Stomach (tissue), 4 donors: ENCODE measurements around the gene STX2.

Experiments used
- EP300 ChIP-seq: sonication (generic); formaldehyde crosslinking; IDR thresholded peaks from one replicate; pipeline ENCODE4 v1.6.1; 2017; ENCODE audit warnings: antibody characterized with exemption
- POLR2A ChIP-seq, 4 donors: fragments of 450-650 bp; IDR thresholded peaks; one replicate each; pipeline ENCODE4 v1.6.1; 2016; ENCODE audit warnings: antibody characterized with exemption in 4 of 4, control low read depth in 2 of 4, mild to moderate bottlenecking in 1 of 4, moderate library complexity in 1 of 4
- TF ChIP-seq, protein P1 (sequence below), 7 experiments: fragments of 450-650 bp in 4 of 7; fragments of 200-600 bp in 3 of 7; sonication (generic) in 3 of 7; IDR thresholded peaks; one replicate each; pipeline ENCODE4 v1.5.1; 2016 to 2019; ENCODE audit warnings: antibody characterized with exemption in 7 of 7, control low read depth in 2 of 7, mild to moderate bottlenecking in 1 of 7

DNA sequence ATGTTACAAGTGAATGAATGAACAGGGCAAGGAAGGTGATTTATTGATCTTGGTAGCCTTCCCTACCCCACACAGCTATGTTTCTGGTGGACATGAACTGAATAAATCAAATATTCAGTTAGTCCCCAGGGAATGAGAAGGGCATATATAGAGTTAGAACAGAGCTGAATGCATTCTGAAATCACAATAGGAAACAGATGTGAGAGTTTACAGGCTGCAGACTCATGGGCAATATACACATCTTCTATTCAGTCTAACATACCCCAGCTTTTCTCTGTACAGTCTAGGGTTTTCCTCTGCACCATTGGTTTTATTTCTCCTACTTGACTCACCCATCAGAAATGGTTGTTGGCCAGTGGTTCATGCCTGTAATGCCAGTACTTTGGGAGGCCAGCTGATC lies 7.3 kb upstream of the STX2 start:
- TF ChIP-seq, protein P1, sequence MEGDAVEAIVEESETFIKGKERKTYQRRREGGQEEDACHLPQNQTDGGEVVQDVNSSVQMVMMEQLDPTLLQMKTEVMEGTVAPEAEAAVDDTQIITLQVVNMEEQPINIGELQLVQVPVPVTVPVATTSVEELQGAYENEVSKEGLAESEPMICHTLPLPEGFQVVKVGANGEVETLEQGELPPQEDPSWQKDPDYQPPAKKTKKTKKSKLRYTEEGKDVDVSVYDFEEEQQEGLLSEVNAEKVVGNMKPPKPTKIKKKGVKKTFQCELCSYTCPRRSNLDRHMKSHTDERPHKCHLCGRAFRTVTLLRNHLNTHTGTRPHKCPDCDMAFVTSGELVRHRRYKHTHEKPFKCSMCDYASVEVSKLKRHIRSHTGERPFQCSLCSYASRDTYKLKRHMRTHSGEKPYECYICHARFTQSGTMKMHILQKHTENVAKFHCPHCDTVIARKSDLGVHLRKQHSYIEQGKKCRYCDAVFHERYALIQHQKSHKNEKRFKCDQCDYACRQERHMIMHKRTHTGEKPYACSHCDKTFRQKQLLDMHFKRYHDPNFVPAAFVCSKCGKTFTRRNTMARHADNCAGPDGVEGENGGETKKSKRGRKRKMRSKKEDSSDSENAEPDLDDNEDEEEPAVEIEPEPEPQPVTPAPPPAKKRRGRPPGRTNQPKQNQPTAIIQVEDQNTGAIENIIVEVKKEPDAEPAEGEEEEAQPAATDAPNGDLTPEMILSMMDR (IDR thresholded peaks at IDR 0.05): no peak
- no peak for TF ChIP-seq EP300
- no peak for TF ChIP-seq POLR2A (IDR thresholded peaks at IDR 0.05)
